Stimulated activated CD8-positive, alpha-beta memory T cell treated with anti-CD3 and anti-CD28 coated beads, Interleukin-2, amount 100 ng/mL, for 1 hour (primary cell): ENCODE data around the gene CDK6.
A peak's percentile ranks its signal among the peaks of the same experiment; 100 is the strongest.
"Not testable (repeated sequence)": the region's sequence is repeated elsewhere in the genome, so short reads cannot be mapped to it uniquely, and the experiment has no call there.

Experiments
- DNase-seq, 2 donors: peaks; one replicate each; pipeline ENCODE4 v3.0.0-alpha.2; 2020; ENCODE audit warnings: low read depth in 2 of 2

The CDK6 gene

DNA sequence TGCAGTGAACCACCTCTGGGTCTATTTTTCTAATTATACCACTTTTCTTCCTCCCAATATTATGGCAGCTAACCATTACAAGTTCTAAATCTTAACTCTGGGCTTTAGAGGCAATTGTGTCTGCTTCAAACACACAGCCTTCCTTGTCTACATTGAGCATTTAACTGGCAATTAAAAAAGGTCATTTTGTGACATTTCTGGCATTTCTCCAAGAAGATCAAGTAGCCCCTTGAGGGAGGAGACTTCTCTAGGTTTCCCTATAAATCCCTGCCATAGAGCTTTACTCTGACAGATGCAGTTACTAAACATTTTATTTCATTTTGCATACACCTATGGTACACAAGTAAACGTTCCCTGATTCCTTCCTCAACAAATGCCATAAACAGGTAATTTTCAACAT lies 212.8 kb downstream of the CDK6 start:
- DNase-seq: no peak

DNA sequence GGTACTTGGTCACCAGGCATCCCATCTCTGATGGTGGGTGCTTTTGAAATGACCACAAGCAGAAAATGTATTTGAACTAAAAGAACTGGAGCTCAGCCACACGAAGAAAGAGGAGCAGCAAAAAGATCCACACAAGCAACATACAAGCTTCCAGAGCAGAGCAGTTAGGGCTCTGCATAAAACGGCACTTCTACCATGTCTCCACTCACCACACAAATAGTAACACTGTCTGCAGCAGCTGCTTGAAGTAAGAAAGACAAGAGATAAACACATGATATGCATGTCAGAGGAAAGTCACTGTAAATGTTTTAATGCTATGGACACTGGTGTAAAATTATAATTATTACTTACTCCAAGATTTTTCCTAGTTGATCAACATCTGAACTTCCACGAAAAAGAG lies 213.7 kb downstream of the CDK6 start:
- no peak for DNase-seq

DNA sequence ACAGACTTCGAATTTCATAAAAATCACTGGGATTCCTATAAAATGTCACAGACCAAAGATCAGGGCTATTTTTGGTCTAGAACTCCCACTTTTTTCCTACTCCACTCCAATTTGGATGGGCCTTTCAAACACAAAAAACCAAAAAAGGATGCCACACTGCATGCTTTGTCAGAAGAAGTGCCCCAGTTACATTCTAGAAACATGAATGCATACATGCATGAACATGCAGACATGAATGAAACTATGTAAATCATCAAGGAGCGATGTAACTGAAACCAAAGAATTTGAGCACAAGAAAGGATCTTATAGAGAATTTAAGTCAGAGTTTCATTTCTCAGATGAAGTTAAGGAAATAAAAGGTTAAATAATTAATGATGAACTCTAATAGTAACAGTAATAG lies 214.3 kb downstream of the CDK6 start:
- DNase-seq: no peak

DNA sequence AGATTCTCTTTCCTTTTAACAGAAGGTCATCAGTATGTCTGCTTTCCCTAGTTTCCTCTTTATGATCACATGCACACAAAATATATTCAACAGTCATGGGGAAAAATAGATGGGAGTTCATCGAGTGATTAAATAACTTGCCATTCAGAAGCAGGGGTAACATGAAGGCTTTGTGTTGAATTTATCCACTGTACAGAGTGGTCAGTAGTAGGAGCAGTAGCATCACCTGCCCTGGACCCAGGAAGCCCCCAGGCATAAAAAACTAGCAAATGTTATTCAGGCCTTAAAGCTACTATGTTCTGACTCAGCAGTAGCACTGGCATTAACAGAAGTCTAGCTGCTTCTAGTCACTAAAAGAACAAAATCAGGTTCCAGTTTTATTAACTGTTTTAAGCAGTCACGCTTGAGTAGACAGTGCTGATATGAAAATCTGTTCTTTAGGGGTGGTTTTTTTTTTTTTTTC lies 214.8 kb downstream of the CDK6 start:
- no peak for DNase-seq

DNA sequence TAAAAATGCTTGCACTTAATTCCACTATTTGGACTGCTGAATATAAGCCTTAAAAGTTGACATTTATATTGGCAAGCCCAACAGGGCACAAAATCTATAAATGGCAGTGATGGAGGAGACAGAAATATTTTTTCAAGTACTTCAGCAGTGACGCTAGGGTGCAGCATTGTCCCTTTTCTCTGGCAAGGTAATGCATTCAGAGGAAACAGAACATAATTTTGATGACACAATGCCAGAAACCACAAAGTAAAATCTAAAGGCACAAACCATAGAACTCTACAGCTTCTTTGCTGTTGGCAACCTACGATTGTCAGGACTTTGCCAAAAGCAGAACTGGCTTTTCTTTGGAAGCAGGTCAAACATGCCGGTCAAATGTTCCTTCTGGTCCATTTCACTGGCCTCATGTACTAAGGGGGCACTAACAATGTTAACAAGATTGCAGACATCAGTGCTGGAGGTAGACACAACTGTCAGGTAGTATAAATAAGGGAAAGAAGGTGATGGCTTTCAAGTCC lies 215.3 kb downstream of the CDK6 start:
- DNase-seq: peak; percentile 31 to 65

DNA sequence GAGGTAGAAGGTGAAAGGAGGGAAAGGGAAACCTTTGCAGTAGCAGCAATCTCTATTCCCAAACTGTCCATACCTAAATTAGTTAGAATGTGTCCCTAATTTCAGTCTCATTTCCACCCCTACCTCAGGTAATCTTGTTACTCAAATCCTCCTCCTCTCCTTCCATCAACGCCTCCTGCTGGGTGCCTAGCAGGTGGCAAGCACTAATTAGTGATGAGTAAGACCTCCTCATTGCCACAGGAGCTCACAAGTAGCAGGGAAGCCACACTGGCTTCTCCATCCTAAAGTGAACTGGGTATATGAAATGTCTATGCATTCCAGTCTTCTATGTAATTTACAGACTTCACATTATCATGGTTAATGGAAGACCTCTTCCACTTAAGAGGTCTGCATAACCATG lies 220.5 kb downstream of the CDK6 start:
- DNase-seq: no peak

DNA sequence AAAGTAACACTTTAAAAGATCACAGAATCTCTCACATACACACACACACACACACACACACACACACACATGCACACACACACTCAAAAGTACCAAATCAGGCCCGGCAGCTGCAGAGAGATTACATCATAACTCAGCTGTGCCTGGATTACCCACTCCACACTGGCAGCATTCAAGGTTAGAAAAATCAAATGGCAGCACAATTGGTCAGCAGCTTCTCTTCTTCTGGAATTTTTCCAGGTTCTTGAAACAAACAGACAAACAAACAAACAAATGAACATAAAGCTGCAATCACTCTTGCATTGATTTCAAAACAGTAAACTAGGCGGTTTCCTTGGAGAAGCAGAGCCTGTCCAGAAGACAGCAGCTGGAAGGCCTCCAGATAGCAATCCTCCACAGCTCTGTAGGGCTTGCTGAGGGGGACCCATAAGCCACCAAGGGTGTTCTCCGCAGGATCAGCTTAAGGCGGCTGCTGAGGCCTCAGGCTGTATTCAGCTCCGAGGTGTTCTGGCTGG lies 221.7 kb downstream of the CDK6 start:
- no peak for DNase-seq

DNA sequence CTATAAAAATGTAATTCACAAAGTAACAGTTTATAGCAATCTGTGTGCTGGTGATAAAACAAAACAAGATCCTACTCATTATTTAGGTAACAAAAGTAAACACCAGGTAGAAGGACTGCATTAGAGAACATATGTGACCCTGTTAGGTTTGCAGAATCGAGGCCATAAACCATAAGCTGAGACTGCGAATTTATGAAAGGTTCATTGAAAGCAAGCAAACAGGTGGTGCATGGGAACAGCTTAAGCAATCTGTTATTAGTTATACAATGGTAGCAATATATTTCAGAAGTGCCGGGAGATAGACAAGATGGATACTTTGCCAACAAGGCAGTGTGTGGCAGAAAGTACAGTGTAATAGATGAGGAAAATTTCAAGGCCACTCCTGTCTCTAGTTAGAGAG lies 222.7 kb downstream of the CDK6 start:
- DNase-seq: no peak

DNA sequence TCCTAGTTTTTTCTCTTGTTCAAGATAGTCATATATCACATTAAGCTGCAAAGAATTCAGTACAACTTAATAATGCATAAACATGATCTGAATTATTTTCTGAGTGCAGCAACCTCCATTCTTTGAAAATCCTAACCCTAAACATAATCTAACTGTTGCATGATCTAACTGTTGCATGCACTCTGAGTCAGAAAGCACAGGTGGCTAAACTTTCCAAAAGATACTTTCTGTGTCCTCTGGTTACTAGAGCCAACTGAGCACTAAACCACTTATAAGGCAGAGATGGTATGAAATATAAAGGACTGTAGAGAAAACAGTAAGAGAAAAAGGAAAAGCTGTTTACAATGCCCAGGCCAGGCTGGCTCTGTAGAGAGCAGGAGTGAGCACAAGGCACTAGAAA lies 223.2 kb downstream of the CDK6 start:
- DNase-seq: no peak

DNA sequence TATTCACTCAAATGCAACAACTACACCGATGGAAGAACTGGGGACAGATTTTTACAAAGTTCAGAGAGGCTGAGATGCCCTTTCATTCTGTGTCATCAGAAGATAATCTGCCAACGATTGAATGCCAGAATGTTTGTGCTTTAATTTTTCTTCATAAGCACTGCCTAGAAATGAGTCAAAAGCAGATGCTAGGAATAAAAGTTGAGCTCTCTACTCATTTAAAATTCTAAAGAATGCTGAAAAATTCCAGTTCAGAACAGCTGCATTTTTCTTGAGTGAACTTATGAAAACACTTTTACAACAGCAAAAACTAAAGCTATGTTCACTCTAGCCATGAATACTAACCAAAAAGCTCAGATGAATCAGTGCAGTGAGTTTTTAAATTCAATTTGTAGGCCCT lies 223.9 kb downstream of the CDK6 start:
- no peak for DNase-seq

DNA sequence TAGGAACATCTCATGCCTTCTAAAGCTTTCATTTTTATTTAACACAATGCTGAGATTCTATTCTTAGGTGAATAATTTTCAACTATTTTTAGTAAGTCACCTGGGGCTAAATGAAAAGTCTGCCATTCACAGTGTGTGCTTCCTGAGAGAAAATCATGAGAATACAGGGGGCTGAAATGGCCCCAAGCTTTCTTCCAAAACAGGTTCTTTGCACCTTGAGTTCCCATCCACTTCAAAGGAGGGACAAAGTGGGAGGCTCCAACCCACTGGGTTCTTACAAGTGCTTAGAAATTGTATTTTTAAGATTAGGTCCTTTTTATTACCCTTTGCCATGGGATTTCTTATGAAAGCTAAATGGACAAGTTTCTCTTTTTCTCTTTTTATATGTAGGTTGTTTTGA lies 224.6 kb downstream of the CDK6 start:
- DNase-seq: no peak

DNA sequence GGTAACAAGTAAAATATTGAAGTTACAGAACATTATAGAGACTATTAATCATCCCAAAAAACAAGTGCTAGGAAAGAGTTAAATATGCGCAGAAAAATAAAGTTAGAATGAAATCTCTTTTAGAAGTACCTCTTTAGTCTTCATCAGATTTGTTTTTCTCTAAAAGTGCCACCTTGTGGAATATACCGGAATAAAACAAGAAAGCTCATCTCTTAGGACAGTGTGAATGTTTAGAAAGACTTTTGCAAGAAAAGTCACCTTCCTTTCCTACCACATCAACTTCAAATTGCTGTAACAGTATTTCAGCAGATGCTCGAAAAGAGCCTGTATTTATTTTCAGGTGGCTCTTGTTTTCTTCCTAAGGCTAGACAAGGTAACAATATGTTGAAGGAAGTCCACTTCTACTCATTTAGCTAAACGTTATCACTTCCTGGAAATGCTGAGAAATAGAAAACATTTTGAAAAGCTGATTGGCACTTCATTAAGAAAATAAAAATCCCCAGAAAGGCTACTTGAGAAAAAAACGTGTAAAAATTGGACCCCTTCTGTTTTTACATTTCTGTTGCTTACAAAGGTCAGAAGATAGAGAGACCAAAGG lies 226.4 kb downstream of the CDK6 start:
- no peak for DNase-seq

DNA sequence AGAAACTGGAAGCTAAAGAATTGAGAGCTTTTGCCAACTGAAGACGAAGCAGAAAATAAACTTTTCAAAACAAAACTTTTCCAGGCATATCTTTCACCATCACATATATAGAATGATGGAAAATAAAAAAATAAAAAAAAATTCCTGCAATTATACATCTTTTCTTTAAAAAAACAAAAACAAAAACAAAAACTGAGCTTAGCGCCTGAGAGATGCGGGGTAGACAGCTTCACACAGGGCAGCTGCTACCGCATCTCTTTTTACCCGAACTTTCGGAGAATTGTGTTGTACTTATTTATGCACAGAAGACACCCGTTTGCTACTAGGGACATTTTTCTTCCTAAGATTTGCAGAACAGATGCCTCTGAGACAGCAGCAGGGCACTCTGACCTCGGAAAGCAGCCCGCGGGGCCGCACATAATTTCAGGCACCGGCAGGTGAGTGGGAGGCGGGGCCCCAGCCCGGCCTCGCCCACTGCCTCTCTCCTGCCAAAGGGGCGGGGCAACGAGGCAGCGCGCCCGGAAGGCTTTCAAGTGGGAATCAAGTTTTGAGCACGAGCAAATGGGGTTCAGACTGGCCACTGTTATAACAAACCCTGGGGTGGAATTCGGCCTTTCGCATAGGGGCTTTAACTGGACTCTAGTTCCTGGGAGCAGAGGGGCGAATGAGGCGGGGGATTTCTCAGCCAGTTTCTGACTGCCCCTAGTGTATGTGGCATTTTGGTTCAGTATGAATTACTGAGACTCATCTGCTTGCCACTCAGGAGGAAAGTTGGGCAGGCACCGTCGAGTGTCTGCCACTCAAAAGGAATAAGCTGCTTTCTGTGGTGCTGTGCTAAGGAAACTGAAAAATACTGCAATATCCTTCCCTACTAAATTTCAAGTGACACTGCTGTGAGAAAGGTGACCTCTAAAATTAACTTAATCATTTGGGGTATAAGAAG lies 227.7 kb downstream of the CDK6 start:
- no peak for DNase-seq

DNA sequence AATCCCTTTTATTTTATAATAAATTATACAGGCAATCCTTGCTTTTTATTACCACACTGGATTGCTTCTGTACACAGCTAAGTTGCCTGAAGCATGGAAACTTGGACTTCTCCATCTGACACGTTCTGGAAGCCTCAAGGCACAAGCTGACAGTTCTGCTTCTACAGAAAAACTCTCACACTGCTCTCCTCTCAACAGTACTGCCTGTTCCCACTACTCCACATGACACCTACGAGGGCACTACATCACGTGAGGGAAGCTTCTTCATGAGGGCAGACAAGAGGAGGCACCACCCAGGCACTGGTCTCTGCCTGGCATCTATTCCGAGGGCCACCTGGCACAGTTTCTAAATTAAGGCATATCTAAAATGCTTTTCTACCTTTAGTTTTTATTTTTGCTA lies 229.4 kb downstream of the CDK6 start:
- no peak for DNase-seq

DNA sequence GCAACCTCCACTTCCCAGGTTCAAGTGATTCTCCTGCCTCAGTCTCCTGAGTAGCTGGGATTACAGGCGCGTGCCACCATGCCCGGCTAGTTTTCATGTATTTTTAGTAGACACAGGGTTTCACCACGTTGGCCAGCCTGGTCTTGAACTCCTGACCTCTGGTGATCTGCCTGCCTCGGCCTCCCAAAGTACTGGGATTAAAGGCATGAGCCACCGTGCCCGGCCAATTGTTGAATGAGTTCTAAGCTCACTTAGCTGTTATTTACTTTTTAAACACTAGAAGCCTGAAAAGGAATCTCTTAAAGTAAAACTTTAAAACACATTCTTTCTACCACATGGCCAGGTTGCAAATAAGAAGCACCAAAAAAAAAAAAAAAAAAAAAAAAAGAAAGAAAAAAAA lies 231.9 kb downstream of the CDK6 start:
- not testable (repeated sequence) for DNase-seq

DNA sequence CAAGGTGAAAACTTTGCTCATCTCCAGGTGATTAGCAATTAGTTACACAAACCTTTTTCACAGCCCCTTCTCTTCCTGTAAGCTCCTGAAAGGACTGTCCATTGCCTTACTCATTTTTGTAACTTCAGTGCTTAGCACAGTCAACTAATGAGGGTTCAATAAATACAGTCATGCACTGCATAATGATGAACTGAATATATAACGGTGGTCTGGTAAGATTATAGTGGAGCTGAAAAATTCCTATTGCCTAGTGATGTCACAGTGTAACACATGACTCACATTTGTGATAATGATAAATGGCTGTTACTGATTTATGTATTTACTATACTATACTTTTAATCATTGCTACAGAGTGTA lies 233.3 kb downstream of the CDK6 start:
- no peak for DNase-seq

DNA sequence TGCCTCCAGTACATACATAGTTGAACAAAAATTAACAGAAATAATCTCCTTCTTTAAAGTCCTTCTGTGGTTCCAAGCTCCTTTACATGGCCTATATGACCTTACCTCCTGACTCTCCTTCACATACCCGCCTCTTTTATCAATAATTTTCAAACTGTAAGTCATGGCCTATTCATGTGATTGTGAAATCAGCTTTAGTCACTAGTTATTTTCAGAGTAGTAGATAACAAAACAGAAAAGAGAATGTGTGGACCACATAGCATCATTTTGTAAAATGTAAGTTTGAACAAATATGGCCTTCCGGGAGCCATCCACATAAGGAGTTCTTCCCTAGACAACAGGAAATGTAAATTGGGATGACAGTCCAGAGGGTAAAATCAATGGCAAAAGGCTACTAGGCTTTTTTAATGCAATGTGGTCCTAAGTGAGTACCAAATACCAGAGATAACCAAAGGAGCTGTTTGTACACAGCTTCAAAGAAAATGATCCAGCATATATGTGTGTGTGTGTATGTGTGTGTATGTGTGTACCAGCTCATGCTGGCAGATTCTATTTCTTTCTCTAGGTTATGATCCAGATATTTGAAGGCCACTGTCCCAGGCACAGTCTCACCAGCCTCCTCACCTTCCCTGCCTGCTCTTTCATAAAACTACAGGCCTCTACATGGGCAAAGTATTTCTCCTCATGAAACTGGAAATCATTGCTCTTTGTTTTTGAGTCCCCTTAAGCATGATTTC lies 233.9 kb downstream of the CDK6 start:
- no peak for DNase-seq

DNA sequence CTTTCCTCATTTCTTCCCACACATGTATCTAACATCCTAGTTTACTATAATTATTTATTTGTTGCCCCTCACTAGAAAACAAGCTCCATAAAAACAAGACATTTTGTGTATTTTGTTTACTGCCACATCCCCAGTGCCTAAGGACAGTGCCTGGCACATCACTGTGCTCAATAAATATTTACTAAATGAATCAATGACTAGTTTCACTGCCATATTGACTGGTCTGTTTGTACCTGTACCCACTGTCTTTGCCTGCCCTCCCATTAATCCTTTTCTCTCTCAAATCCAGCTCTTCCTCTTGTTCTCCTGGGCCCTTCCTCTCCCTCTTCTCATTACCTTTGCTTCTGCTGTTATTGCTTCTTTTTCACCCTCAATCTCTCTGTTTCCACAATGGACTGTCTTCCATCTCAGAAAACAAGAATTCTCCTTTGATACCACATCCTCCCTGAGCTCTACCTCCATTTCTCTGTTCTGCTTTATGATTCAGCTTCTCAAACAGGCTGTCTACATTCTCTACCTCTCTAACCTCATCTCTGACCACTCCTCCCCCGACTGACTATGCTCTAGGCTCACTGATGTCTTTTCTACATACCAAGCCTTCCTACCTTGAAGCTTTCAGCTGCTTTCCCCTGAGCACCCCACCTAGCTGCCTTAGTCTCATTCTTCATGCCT lies 237.9 kb downstream of the CDK6 start:
- DNase-seq: no peak

DNA sequence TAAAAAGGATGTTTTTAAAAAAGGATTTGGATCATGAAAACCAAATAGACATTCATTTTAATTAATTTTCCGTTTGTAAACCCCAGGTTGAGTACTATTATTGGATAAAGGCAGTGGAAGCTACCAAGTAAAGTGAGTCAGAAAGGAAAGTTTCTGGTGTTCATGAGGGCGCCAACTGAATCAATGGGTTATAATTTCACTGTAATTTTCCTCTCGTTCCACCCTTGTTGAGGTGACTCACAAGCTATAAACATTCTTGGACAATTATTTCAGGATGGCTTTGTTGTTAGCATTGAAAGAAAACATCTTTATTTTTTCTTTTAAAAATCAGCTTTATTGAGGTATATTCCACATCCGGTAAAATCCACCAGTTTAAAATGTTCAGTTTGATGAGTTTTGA lies 241.1 kb downstream of the CDK6 start:
- no peak for DNase-seq

DNA sequence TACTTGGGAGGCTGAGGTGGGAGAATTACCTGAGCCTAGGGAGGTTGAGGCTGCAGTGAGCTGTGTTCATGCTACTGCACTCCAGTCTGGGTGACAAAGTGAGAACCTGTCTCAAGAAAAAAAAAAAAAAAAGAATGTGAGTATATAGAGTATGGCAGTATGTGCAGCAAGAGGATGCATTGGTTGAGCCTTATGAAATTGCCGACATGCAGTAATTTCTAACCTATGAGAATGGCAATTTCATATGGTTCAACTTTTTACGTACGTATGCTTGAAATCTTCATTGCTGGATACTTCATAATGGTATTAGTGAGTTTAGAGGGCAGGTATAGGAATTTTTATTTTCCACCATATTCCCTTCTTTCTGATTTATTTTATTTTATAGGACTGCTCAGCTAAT lies 241.6 kb downstream of the CDK6 start:
- DNase-seq: no peak

DNA sequence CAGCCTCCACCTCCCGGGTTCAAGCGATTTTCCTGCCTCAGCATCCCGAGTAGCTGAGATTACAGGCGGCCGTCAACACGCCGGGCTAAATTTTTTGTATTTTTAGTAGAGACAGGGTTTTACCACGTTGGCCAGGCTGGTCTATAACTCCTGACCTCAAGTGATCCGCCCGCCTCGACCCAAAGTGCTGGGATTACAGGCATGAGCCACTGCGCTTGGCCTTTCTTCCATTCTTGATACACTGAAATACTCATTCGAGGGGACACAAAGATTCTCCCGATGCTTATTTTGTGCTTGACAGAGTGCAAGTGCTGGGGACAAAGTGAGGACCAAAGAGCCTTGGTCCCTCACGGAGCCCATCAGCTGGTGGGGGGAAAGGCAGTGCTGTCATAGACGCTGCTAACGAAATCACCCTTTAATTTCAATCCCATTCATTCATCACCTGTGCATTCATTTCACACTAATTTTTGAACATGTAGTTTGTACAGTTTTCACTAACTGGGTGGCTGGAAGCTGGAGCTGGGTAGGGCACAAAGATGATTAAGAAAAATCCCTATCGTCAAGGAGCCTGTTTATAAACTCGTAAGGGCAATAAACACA lies 245.6 kb downstream of the CDK6 start:
- DNase-seq: no peak
